K562 (cell line): ENCODE measurements around the gene WIPF1. TPM values are rescaled to one million over a fixed set of nuclear protein-coding genes. Genes with fewer than 3 reads are reported as not detected.
"Not testable (repeated sequence)": the region's sequence is repeated elsewhere in the genome, so short reads cannot be mapped to it uniquely, and the experiment has no call there.

ENCODE experiments used
- ATAC-seq: fragments of 200-7000 bp; cut with Tn5 transposase; 3 replicates; pipeline ENCODE4 v1.9.1; 2020; ENCODE audit warnings: moderate library complexity
- BruUV-seq: library from RNA; stranded (reverse); fragments of 400-500 nt; replicated peaks from 2 replicates; lab custom pipeline; 2021; lab: Mats Ljungman, UMichigan
- CTCF ChIA-PET: fragments of 300-600 bp; formaldehyde crosslinking; extraction: SDS; loops from one replicate; lab custom pipeline; 2021; ENCODE audit warnings: low intra/inter-chr PET ratio; lab: Yijun Ruan, JAX
- POLR2A ChIA-PET: fragments of 300-600, 350-650 bp; sonication (Branson Sonifier 250); formaldehyde crosslinking; extraction: SDS; loops from one replicate; lab custom pipeline; 2021; ENCODE audit warnings: antibody characterized with exemption, inconsistent platforms; lab: Yijun Ruan, JAX
- DNase-seq, 4 experiments: peaks; one replicate each; pipeline versions ENCODE4 v3.0.0 to v3.0.0-alpha.2; 2011 to 2018; ENCODE audit warnings: low spot score in 3 of 4, mixed read lengths in 3 of 4; ENCODE audit errors: extremely low read depth in 1 of 4
- FAIRE-seq: peaks from 2 replicates; lab custom pipeline; 2011; peaks lifted over from hg19 to GRCh38; lab: Jason Lieb, UNC
- H2AFZ ChIP-seq: 2 replicates; pipeline ENCODE4 v1.6.0; 2011; ENCODE audit warnings: low read depth, low read length, control low read depth, inconsistent platforms
- H3K27ac ChIP-seq: fragments of 200-600 bp; 3 replicates; pipeline ENCODE4 v1.8.0; 2011; ENCODE audit warnings: low read depth, mild to moderate bottlenecking, control low read depth, inconsistent platforms, low read length, moderate library complexity, mixed read lengths; ENCODE audit errors: extremely low read depth
- H3K27me3 ChIP-seq, 2 experiments: fragments of 300-600 bp in 1 of 2; 2 replicates in 1 of 2; 3 replicates in 1 of 2; pipeline versions ENCODE4 v1.6.0 to v1.8.0; 2011; ENCODE audit warnings: inconsistent platforms in 2 of 2, low read length in 2 of 2, mild to moderate bottlenecking in 1 of 2, mixed read lengths in 1 of 2, moderate library complexity in 1 of 2; ENCODE audit not compliant: control insufficient read depth in 2 of 2, insufficient read depth in 2 of 2
- H3K36me3 ChIP-seq: fragments of 300-600 bp; 3 replicates; pipeline ENCODE4 v1.8.0; 2011; ENCODE audit warnings: mild to moderate bottlenecking, low read length, inconsistent platforms; ENCODE audit not compliant: control insufficient read depth, insufficient read depth
- H3K4me1 ChIP-seq, 2 experiments: fragments of 200-600 bp in 1 of 2; replicated peaks in 1 of 2; 2 replicates in 1 of 2; 3 replicates in 1 of 2; pipeline versions ENCODE4 v1.5.1 to v1.8.0; 2011; ENCODE audit warnings: inconsistent platforms in 2 of 2, low read length in 2 of 2, mild to moderate bottlenecking in 1 of 2, mixed read lengths in 1 of 2, moderate library complexity in 1 of 2; ENCODE audit not compliant: control insufficient read depth in 2 of 2, insufficient read depth in 2 of 2
- H3K4me2 ChIP-seq: 2 replicates; pipeline ENCODE4 v1.6.1; 2011; ENCODE audit warnings: low read length, control low read depth, inconsistent platforms, mixed read lengths; ENCODE audit not compliant: insufficient read depth
- H3K4me3 ChIP-seq: fragments of 200-600 bp; sonication (generic), shearing (Covaris generic); 2 replicates; pipeline ENCODE4 v1.5.1; 2016; ENCODE audit warnings: control low read depth, inconsistent platforms
- H3K79me2 ChIP-seq: fragments of 200-600 bp; 3 replicates; pipeline ENCODE4 v1.8.0; 2011; ENCODE audit warnings: low read length, inconsistent platforms; ENCODE audit not compliant: control insufficient read depth, insufficient read depth
- H3K9ac ChIP-seq, 2 experiments: 2 replicates each; pipeline versions ENCODE4 v1.6.0 to v1.6.1; 2011; ENCODE audit warnings: low read depth in 2 of 2, low read length in 2 of 2, control low read depth in 1 of 2, inconsistent platforms in 1 of 2, mild to moderate bottlenecking in 1 of 2, mixed read lengths in 1 of 2; ENCODE audit not compliant: insufficient read depth in 1 of 2
- H3K9me1 ChIP-seq: one replicate; pipeline ENCODE4 v1.6.0; 2011; ENCODE audit warnings: inconsistent platforms, mild to moderate bottlenecking, low read length, moderate library complexity; ENCODE audit not compliant: control insufficient read depth, insufficient read depth
- H3K9me3 ChIP-seq: replicated peaks from 2 replicates; pipeline ENCODE4 v1.5.1; 2011; ENCODE audit warnings: low read depth, low read length, inconsistent platforms; ENCODE audit not compliant: control insufficient read depth, insufficient read depth
- H4K20me1 ChIP-seq: replicated peaks from 2 replicates; pipeline ENCODE4 v1.6.1; 2011; ENCODE audit warnings: low read length, inconsistent platforms, mixed read lengths; ENCODE audit not compliant: control insufficient read depth, insufficient read depth
- ATF2 ChIP-seq: sonication (generic); formaldehyde crosslinking; IDR thresholded peaks from 2 replicates; pipeline ENCODE4 v1.8.1; 2022; ENCODE audit warnings: missing genetic modification reagents
- POLR2G ChIP-seq: fragments of 200-400 bp; formaldehyde crosslinking; IDR thresholded peaks from 2 replicates; pipeline ENCODE4 v1.6.1; 2017; ENCODE audit warnings: low read depth, mild to moderate bottlenecking, antibody characterized with exemption, low read length, moderate library complexity
- THRA ChIP-seq: fragments of 450-650 bp; IDR thresholded peaks from 2 replicates; pipeline ENCODE4 v1.6.1; 2017; ENCODE audit warnings: mild to moderate bottlenecking, moderate library complexity
- WGBS: fragments of 100-300 bp; shearing (Covaris generic); methylation state at CpG from one replicate; pipeline ENCODE4 v1.1.6; 2016; ENCODE audit warnings: low coverage, mixed read lengths; ENCODE audit not compliant: insufficient coverage; ENCODE audit errors: missing lambda C conversion rate; 5-methylcytosine and 5-hydroxymethylcytosine counted together
- in situ Hi-C: fragments of 300-500 bp; cut with MboI; formaldehyde crosslinking; loops from 4 replicates; pipeline ENCODE4 v1.15.0; 2018; ENCODE audit warnings: inconsistent platforms, mixed read lengths
- intact Hi-C: fragments of 100-400 bp; cut with micrococcal nuclease; formaldehyde crosslinking; loops from 2 replicates; pipeline ENCODE4 v1.14.2; 2022
- polyA plus RNA-seq, 8 experiments: library from polyadenylated mRNA; depleted of rRNA in 4 of 8; stranded (reverse) in 5 of 8; unstranded in 3 of 8; fragments of >200 nt; fragmentation: Nextera tagmentation in 2 of 8; fragmentation: Illumina TruSeq in 1 of 8; extraction: Ambion mirVana in 2 of 8; extraction: Trizol in 1 of 8; gene quantifications; 2 replicates each; pipeline versions ENCODE4 v1.2.1 to v1.2.3, GENCODE V29; 2011 to 2014; ENCODE audit warnings: inconsistent platforms in 1 of 8, missing spikeins in 1 of 8
- total RNA-seq, 7 experiments: library from RNA; depleted of rRNA in 6 of 7; stranded (reverse); fragments of >200 nt in 6 of 7; fragmentation: Illumina TruSeq in 2 of 7; extraction: Trizol in 2 of 7; gene quantifications; 2 replicates each; pipeline versions ENCODE4 v1.2.1 to v1.2.3, GENCODE V29; 2011 to 2021; ENCODE audit warnings: low replicate concordance in 1 of 7
- TF ChIP-seq, protein P1 (sequence below): sonication (generic); formaldehyde crosslinking; IDR thresholded peaks from 2 replicates; pipeline ENCODE4 v1.8.0; 2023; ENCODE audit warnings: mild to moderate bottlenecking, missing genetic modification reagents

Gene WIPF1
- total and polyA plus RNA-seq, 9 of the 15 experiments (the other 6 are each of a cell fraction or from before 2014, with no cell fraction given): 0.54 to 4.9 (median 2.4) TPM

GRCh38 chr2:174551697-174552096 is 45.9 kb downstream of the WIPF1 start (continued):
- TF ChIP-seq, protein P1, sequence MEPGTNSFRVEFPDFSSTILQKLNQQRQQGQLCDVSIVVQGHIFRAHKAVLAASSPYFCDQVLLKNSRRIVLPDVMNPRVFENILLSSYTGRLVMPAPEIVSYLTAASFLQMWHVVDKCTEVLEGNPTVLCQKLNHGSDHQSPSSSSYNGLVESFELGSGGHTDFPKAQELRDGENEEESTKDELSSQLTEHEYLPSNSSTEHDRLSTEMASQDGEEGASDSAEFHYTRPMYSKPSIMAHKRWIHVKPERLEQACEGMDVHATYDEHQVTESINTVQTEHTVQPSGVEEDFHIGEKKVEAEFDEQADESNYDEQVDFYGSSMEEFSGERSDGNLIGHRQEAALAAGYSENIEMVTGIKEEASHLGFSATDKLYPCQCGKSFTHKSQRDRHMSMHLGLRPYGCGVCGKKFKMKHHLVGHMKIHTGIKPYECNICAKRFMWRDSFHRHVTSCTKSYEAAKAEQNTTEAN (CRISPR knock-in tag): no peak
- no peak for TF ChIP-seq ATF2 (CRISPR knock-in tag)
- TF ChIP-seq THRA: no peak
- TF ChIP-seq, all 486 proteins: peak for 0

GRCh38 chr2:174548646-174549045 is 49.0 kb downstream of the WIPF1 start:
- POLR2A ChIA-PET: interaction anchor here (0.7 to 1.2 kb wide), 2 partner anchors 8 to 56 kb away, joined by 3 read pairs; no protein-coding TSS in a partner anchor
- ATAC-seq, H3K36me3 ChIP-seq, H3K4me2 ChIP-seq, H3K4me3 ChIP-seq, H3K27ac ChIP-seq, in situ Hi-C loops, H3K27me3 ChIP-seq, H4K20me1 ChIP-seq, H3K9ac ChIP-seq, H3K79me2 ChIP-seq, FAIRE-seq, H3K9me3 ChIP-seq, DNase-seq, CTCF ChIA-PET, H3K9me1 ChIP-seq, H2AFZ ChIP-seq, BruUV-seq, H3K4me1 ChIP-seq: not testable (repeated sequence)
- 87% methylated on average over 17 of the region's 24 CpGs for WGBS
- intact Hi-C loops: loop anchor here (5.0 kb wide), 1 partner anchor 196 kb away; no protein-coding TSS in a partner anchor
- TF ChIP-seq POLR2G: 0 out of 2 replicates have a peak, but pooled peaks have one; percentile 20
